Immature natural killer cell (primary cell): ENCODE measurements around the gene TCP1. TPM values are rescaled to one million over a fixed set of nuclear protein-coding genes. Genes with fewer than 3 reads are reported as not detected.
A peak's percentile ranks its signal among the peaks of the same experiment; 100 is the strongest.

Experiments used
- DNase-seq, 3 donors: peaks; one replicate each; pipeline ENCODE4 v3.0.0; 2022; ENCODE audit warnings: mixed read lengths in 1 of 3
- H3K27ac Mint-ChIP-seq, 6 donors: one replicate each; pipeline ENCODE4 v1.8.0; 2020; ENCODE audit warnings: mixed read lengths in 6 of 6, mild to moderate bottlenecking in 5 of 6, inconsistent platforms in 4 of 6, moderate library complexity in 3 of 6
- H3K27me3 Mint-ChIP-seq, 3 donors: one replicate each; pipeline ENCODE4 v1.8.0; 2020 to 2021; ENCODE audit warnings: low read depth in 3 of 3, mild to moderate bottlenecking in 3 of 3, mixed read lengths in 3 of 3, moderate library complexity in 3 of 3, inconsistent platforms in 1 of 3
- H3K36me3 Mint-ChIP-seq, 3 donors: one replicate each; pipeline ENCODE4 v1.8.0; 2020; ENCODE audit warnings: mixed read lengths in 3 of 3, inconsistent platforms in 2 of 3, mild to moderate bottlenecking in 2 of 3
- H3K4me1 Mint-ChIP-seq, 2 donors: one replicate each; pipeline ENCODE4 v1.8.0; 2020; ENCODE audit warnings: inconsistent platforms in 2 of 2, mild to moderate bottlenecking in 2 of 2, mixed read lengths in 2 of 2, moderate library complexity in 1 of 2
- H3K4me3 Mint-ChIP-seq, 5 donors: one replicate each; pipeline ENCODE4 v1.8.0; 2020; ENCODE audit warnings: mild to moderate bottlenecking in 5 of 5, mixed read lengths in 5 of 5, inconsistent platforms in 3 of 5, moderate library complexity in 3 of 5
- H3K9me3 Mint-ChIP-seq, 6 donors: one replicate each; pipeline ENCODE4 v1.8.0; 2020; ENCODE audit warnings: mild to moderate bottlenecking in 6 of 6, mixed read lengths in 6 of 6, inconsistent platforms in 4 of 6, moderate library complexity in 3 of 6
- polyA plus RNA-seq, 3 donors: library from polyadenylated mRNA; unstranded; fragments of 300-500 nt; fragmentation: Illumina TruSeq; gene quantifications; one replicate each; pipeline ENCODE4 v1.2.3, GENCODE V29; 2021

TCP1 gene
- polyA plus RNA-seq, 3 donors from 2014 or later, result 69.0 to 107 (median 101) TPM

DNA sequence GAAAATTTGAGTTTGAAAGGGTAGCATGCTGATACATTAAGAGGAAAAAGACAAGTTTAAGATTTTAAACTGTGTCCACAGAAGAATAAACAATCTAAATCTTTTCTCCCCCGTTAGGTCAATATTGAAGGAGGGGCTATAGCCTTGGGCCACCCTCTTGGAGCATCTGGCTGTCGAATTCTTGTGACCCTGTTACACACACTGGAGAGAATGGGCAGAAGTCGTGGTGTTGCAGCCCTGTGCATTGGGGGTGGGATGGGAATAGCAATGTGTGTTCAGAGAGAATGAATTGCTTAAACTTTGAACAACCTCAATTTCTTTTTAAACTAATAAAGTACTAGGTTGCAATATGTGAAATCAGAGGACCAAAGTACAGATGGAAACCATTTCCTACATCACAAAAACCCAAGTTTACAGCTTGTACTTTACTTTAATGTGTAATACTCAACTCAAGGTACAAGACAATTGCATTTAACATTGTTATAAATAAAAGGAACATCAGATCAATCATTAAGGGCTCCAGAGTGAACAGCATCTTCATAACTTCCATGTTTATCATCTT lies 10.8 kb downstream of the TCP1 start:
- DNase-seq, result no peak
- Mint-ChIP-seq H3K36me3 (peaks cover 26 to 43% (median 28%) of the 10 kb centered on the region in 3 donors), H3K27me3 (no peaks in the 10 kb centered on the region), H3K4me3 (no peak overlapping the region), H3K27ac (peak overlapping the region in 2 of 6 donors; percentile 11 to 52), H3K4me1 (peaks cover 11 to 23% of the 10 kb centered on the region in 2 donors), H3K9me3 (no peaks in the 10 kb centered on the region)

DNA sequence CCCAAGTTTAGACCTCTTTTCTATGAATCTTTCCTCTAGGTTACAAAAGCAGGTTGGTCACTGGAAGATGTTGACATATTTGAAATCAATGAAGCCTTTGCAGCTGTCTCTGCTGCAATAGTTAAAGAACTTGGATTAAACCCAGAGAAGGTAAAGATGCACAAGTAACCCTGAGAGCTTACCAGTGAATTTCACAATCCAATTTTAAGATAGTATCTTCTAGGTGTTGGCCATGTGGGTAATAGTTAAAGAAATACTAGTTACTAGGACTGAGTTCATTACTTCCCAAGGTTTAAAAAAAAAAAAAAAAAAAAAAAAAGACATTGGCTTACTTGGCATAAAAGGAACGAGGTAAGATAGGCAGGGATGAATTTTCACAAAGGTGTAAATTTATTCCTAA lies 11.3 kb downstream of the TCP1 start:
- Mint-ChIP-seq H3K4me3 (no peak overlapping the region), H3K27me3 (no peaks in the 10 kb centered on the region), H3K27ac (peak overlapping the region in 2 of 6 donors; percentile 25 to 52), H3K36me3 (peaks cover 26 to 43% (median 27%) of the 10 kb centered on the region in 3 donors), H3K4me1 (peaks cover 11 to 19% of the 10 kb centered on the region in 2 donors), H3K9me3 (no peaks in the 10 kb centered on the region)
- no peak for DNase-seq

- Mint-ChIP-seq H3K27ac (peak overlapping the region in 4 of 6 donors; percentile 20 to 61 (median 42)), H3K36me3 (peaks cover 19 to 35% (median 20%) of the 10 kb centered on the region in 3 donors)
These were observed 12.0 kb downstream of the TCP1 start for GRCh38 chr6:159777240-159777904.

GRCh38 chr6:159772196-159772595 lies 17.2 kb downstream of the TCP1 start:
- no peak for DNase-seq
- Mint-ChIP-seq H3K9me3 (no peaks in the 10 kb centered on the region), H3K4me1 (no peaks in the 10 kb centered on the region), H3K4me3 (no peak overlapping the region), H3K27me3 (peaks cover 0 to 10% (median 2%) of the 10 kb centered on the region in 3 donors), H3K27ac (no peak overlapping the region), H3K36me3 (peaks cover 25 to 30% (median 26%) of the 10 kb centered on the region in 3 donors)

More at GRCh38 chr6:159777240-159777904, 12.0 kb downstream of the TCP1 start:
- Mint-ChIP-seq H3K27me3 (peaks cover 0 to 1% (median 0%) of the 10 kb centered on the region in 3 donors), H3K4me3 (no peak overlapping the region), H3K9me3 (no peaks in the 10 kb centered on the region), H3K4me1 (peaks cover 7 to 12% of the 10 kb centered on the region in 2 donors)
- no peak for DNase-seq

DNA sequence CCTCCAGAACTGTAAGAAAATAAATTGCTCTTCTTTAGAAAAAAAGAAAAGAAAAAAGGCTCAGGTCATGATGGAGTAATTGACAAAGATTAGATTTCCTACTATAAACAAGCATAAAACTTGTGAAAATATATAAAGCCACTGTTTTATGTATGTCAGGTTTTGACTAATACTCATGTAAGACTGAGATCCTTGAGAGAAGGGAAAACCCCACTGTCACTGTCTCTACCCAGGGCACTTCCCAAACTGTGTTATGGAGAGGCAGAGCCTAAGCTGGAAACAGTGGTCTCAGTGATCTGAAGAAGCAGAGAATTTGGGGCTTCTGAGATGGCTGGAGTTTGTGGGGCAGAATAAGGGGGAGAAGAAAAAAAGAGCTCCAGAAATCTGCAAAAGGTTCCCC lies 19.9 kb downstream of the TCP1 start:
- H3K4me1 Mint-ChIP-seq, result peaks cover 0 to 2% of the 10 kb centered on the region in 2 donors
- DNase-seq, result no peak
- H3K4me3 Mint-ChIP-seq, result no peak overlapping the region
- peaks cover 25 to 40% (median 26%) of the 10 kb centered on the region in 3 donors for H3K36me3 Mint-ChIP-seq
- H3K27me3 Mint-ChIP-seq, result peaks cover 0 to 10% (median 2%) of the 10 kb centered on the region in 3 donors
- H3K9me3 Mint-ChIP-seq, result no peaks in the 10 kb centered on the region
- no peak overlapping the region for H3K27ac Mint-ChIP-seq

DNA sequence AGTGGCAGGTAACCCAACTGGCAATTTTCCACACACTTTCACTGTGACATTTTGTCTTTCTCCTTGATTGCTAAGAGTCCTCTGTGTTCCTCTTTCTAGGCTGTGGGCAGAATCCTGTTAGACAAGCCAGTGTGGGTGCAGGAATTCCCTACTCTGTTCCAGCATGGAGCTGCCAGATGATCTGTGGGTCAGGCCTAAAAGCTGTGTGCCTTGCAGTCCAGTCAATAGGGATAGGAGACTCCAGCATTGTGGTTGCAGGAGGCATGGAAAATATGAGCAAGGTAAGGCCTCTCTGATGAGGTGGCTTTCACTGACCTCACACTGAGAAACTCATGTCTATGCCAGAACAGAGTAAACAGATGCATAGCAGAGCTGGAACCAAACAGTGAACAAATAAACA lies 22.5 kb downstream of the TCP1 start:
- Mint-ChIP-seq H3K36me3 (peaks cover 25 to 40% (median 26%) of the 10 kb centered on the region in 3 donors), H3K27ac (no peak overlapping the region), H3K9me3 (no peaks in the 10 kb centered on the region), H3K4me3 (no peak overlapping the region), H3K4me1 (peaks cover 9 to 12% of the 10 kb centered on the region in 2 donors), H3K27me3 (peaks cover 8 to 13% (median 9%) of the 10 kb centered on the region in 3 donors)
- DNase-seq, result no peak

- H3K27ac Mint-ChIP-seq, result peak overlapping the region; percentile 92 to 99 (median 97)
- H3K27me3 Mint-ChIP-seq, result peaks cover 10 to 22% (median 16%) of the 10 kb centered on the region in 3 donors
- peak in 1 of 3 donors; percentile 42 for DNase-seq
- H3K4me3 Mint-ChIP-seq, result peak overlapping the region; percentile 90 to 98 (median 96)
- H3K4me1 Mint-ChIP-seq, result peaks cover 27% of the 10 kb centered on the region in 2 donors
- peaks cover 4 to 24% (median 8%) of the 10 kb centered on the region in 3 donors for H3K36me3 Mint-ChIP-seq
- no peaks in the 10 kb centered on the region for H3K9me3 Mint-ChIP-seq
These were observed 26.6 kb downstream of the TCP1 start for GRCh38 chr6:159762681-159763293.

DNA sequence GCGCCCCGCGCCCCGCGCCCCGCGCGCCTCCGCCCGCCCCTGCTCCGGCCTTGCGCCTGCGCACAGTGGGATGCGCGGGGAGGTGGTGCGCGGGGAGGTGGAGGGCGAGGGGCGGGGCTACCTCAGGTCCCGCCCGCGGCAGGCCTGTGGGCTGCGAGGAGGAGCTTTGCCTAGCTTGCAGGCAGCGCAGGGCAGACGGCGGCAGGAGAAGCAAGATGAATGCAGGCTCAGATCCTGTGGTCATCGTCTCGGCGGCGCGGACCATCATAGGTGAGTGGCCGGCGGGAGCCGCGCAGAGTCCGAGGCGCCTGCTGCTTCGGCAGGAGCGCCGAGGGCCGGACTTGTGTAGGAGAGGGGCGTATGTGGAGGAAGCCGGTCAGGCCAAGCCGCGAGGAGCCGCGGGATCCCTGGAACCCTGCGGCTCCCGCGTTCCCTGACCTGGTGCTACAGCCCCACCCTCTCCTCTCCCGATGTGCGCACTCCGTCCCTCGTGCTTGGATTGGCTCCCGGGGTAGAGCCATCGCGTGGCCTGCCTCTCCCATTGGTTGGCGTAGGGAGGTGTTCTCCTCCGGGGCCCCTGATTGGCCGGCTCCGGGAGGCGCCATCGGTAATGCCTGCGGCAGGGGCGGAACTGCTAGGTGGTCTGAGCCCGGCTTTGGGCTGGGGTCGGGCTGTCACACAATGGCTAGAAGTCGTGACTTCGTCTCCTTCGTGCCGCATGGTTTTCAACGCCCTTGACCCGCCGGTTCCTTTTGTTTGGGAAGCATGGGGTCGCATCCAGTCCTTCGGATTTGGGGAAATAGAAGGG lies 27.3 kb downstream of the TCP1 start, which contains the start of gene ACAT2:
TSS of gene ACAT2 (plus strand) at position 173 of the 808 bp plus-strand sequence. CDS start at position 216, 43 bp downstream.
- Mint-ChIP-seq H3K27me3 (peaks cover 10 to 22% (median 16%) of the 10 kb centered on the region in 3 donors), H3K4me1 (peaks cover 27% of the 10 kb centered on the region in 2 donors), H3K9me3 (no peaks in the 10 kb centered on the region), H3K36me3 (peaks cover 4 to 20% (median 9%) of the 10 kb centered on the region in 3 donors), H3K27ac (peak within 1 kb of the TSS; percentile 96 to 99 (median 97)), H3K4me3 (peak within 1 kb of the TSS; percentile 90 to 98 (median 96))
- peak; percentile 91 to 92 (median 92) for DNase-seq

DNA sequence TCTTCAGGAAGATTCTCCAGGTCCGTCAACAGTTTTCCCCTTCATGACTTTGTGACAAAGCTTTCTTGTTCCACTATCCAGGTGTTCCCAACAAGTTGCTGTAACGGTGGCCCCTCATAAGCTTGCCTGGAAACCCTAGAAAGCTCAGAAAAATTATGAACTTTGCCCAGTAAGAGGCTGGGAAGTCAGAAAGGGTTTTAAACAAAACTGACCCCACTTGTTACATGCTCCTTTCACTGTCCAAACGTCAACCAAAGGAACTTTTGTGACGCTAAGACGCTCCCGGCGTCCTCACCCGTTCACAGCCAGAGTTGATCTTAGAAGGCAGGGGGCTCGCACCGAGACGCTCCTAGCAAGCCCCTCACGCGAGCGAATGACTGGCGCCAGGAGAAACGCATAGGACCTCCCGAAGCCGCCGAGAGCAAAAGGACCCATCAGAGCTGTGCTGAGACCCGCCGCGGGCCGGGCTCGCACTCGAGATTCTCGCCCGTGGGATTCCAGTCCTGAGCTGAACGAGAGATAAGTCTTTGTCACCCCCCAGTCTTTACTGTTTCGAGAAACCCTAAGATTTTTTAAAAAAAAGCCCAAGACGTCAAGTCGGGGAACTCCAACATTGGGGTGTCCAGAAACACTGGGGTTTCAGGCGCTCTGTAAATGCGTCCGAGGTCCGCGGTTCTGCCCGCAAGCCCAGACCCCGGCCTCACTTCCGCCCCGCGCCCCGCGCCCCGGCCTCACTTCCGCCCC lies 28.1 kb downstream of the TCP1 start:
- H3K9me3 Mint-ChIP-seq, result no peaks in the 10 kb centered on the region
- H3K4me3 Mint-ChIP-seq, result peak overlapping the region; percentile 90 to 98 (median 96)
- peaks cover 10 to 22% (median 16%) of the 10 kb centered on the region in 3 donors for H3K27me3 Mint-ChIP-seq
- peak overlapping the region; percentile 93 to 99 (median 97) for H3K27ac Mint-ChIP-seq
- H3K4me1 Mint-ChIP-seq, result peaks cover 27% of the 10 kb centered on the region in 2 donors
- H3K36me3 Mint-ChIP-seq, result peaks cover 4 to 20% (median 9%) of the 10 kb centered on the region in 3 donors
- DNase-seq, result no peak

DNA sequence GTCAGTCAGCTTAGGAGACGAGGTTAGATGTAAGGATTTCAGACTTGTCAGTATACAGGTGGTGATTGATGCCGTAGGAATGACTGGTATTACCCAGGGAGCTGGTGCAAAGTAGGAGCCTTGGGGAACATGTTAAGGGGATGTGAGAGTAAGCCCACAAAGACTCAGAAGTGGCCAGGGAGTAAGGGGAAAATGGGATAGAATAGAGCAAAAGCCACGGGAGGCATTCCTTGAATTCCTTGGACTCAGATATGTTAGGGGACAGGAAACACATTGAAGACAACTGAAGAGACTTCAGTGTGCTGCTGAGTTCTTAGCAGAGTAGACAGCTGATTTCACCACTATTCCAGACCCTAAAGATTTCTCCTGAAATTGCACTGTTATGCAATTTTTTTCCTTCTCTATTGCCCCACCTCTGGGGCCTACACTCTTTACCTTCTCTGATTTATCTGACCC lies 28.8 kb downstream of the TCP1 start:
- no peaks in the 10 kb centered on the region for H3K9me3 Mint-ChIP-seq
- H3K36me3 Mint-ChIP-seq, result peaks cover 6 to 18% (median 9%) of the 10 kb centered on the region in 3 donors
- H3K27ac Mint-ChIP-seq, result peak overlapping the region; percentile 93 to 99 (median 97)
- peaks cover 10 to 22% (median 17%) of the 10 kb centered on the region in 3 donors for H3K27me3 Mint-ChIP-seq
- peak overlapping the region; percentile 90 to 98 (median 96) for H3K4me3 Mint-ChIP-seq
- DNase-seq, result no peak
- H3K4me1 Mint-ChIP-seq, result peaks cover 27% of the 10 kb centered on the region in 2 donors

DNA sequence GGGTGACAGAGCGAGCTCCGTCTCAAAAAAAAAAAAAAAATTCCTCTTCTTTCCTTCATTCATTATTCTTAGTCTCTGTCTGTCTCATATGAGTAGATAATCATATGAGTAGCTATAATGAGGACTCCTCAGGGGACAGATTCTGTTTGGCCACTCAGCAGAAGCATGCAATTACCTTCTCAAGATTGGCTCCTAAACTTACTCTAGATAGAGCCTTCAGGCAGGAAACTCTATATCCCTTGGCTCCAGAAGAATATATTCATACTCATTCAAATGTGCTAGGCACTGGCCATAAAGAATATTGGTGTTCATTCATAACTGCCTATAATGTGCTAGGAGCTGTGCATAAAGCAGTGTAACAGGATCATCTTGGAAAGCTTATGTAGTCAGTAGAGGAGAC lies 29.8 kb downstream of the TCP1 start:
- H3K4me1 Mint-ChIP-seq, result peaks cover 27 to 35% of the 10 kb centered on the region in 2 donors
- no peak for DNase-seq
- peak overlapping the region; percentile 2 to 57 (median 30) for H3K4me3 Mint-ChIP-seq
- no peaks in the 10 kb centered on the region for H3K9me3 Mint-ChIP-seq
- peak overlapping the region; percentile 53 to 97 (median 78) for H3K27ac Mint-ChIP-seq
- H3K36me3 Mint-ChIP-seq, result peaks cover 14 to 23% (median 15%) of the 10 kb centered on the region in 3 donors
- peaks cover 10 to 23% (median 22%) of the 10 kb centered on the region in 3 donors for H3K27me3 Mint-ChIP-seq
